Kidney (tissue), 14 donors: ENCODE data around the gene SS18L1. TPM values are rescaled to one million over a fixed set of nuclear protein-coding genes. Genes with fewer than 3 reads are reported as not detected.

Experiments
- DNase-seq, 5 donors: peaks; one replicate each; pipeline ENCODE4 v3.0.0-alpha.2; 2013 to 2020
- FAIRE-seq: peaks from 2 replicates; lab custom pipeline; 2012; peaks lifted over from hg19 to GRCh38; lab: Jason Lieb, UNC
- H3K27ac ChIP-seq, 2 donors: one replicate each; pipeline ENCODE4 v1.7.0; 2013; ENCODE audit warnings: low read depth in 2 of 2, low read length in 2 of 2, inconsistent platforms in 1 of 2
- H3K27me3 ChIP-seq: one replicate; pipeline ENCODE4 v1.7.1; 2013; ENCODE audit warnings: low read length, inconsistent platforms; ENCODE audit not compliant: control insufficient read depth, insufficient read depth
- H3K36me3 ChIP-seq, 3 donors: one replicate each; pipeline versions ENCODE4 v1.7.0 to v1.7.1; 2013; ENCODE audit warnings: low read length in 3 of 3, control low read depth in 1 of 3, inconsistent platforms in 1 of 3; ENCODE audit not compliant: insufficient read depth in 3 of 3, control insufficient read depth in 2 of 3
- H3K4me1 ChIP-seq, 3 donors: one replicate each; pipeline versions ENCODE4 v1.7.0 to v1.7.1; 2013; ENCODE audit warnings: low read length in 3 of 3, inconsistent platforms in 1 of 3, low read depth in 1 of 3; ENCODE audit not compliant: control insufficient read depth in 2 of 3, insufficient read depth in 2 of 3
- H3K4me3 ChIP-seq, 3 donors: one replicate each; pipeline versions ENCODE4 v1.7.0 to v1.8.1; 2013; ENCODE audit warnings: low read length in 3 of 3, control low read depth in 1 of 3, inconsistent platforms in 1 of 3
- H3K9ac ChIP-seq, 3 donors: one replicate each; pipeline versions ENCODE4 v1.7.0 to v1.7.1; 2013; ENCODE audit warnings: low read length in 3 of 3, control low read depth in 1 of 3, inconsistent platforms in 1 of 3
- H3K9me3 ChIP-seq, 3 donors: one replicate each; pipeline versions ENCODE4 v1.7.0 to v1.7.1; 2013; ENCODE audit warnings: low read length in 3 of 3, control low read depth in 1 of 3, inconsistent platforms in 1 of 3; ENCODE audit not compliant: control insufficient read depth in 2 of 3, insufficient read depth in 1 of 3
- CTCF ChIP-seq: IDR thresholded peaks from 3 replicates; pipeline ENCODE4 v1.5.1; 2012; ENCODE audit warnings: mild to moderate bottlenecking, moderate library complexity, borderline replicate concordance; ENCODE audit not compliant: insufficient read depth; ENCODE audit errors: extremely low read depth
- intact Hi-C: fragments of 100-400 bp; cut with DNase I; formaldehyde crosslinking; loops from one replicate; pipeline ENCODE4 v1.11.1; 2022
- polyA plus RNA-seq: library from polyadenylated mRNA; stranded (reverse); fragments of 350-450 nt; fragmentation: Illumina TruSeq; extraction: RNeasy Lipid Tissue Mini Kit (QIAGEN cat#74804); gene quantifications from one replicate; pipeline ENCODE4 v1.2.3, GENCODE V29; 2014; ENCODE audit warnings: low read depth, low replicate concordance; ENCODE audit not compliant: insufficient read depth
- total RNA-seq: library from RNA; stranded (reverse); fragmentation: NEBNext Ultra II Directional; extraction: Animal tissue kit (Norgen Biotek cat#: 25700); gene quantifications from one replicate; pipeline ENCODE4 v1.2.1, GENCODE V29; 2021
- donor health status: control.
- donor health status: control.
- donor health status: control.
- donor health status: control.
- donor health status: control.
- donor health status: DM: yes; HTN: yes; CAD: no.
- donor health status: Normal renal cell carcinoma (clear cell type).

SS18L1 gene
- total and polyA plus RNA-seq, 2 donors from 2014 or later = 6.5 to 12.0 TPM

- H3K9me3 ChIP-seq = no peaks in the 10 kb centered on the region
- H3K9ac ChIP-seq = peak overlapping the region; percentile 22 to 77 (median 27)
- no peaks in the 10 kb centered on the region for H3K27me3 ChIP-seq
- H3K4me1 ChIP-seq = peaks cover 2 to 41% (median 26%) of the 10 kb centered on the region in 3 donors
- FAIRE-seq (no peak), DNase-seq (peak in 3 of 5 donors; percentile 51 to 74 (median 62))
- peak overlapping the region; percentile 57 to 74 (median 59) for H3K4me3 ChIP-seq
- intact Hi-C loops = no loop called here
- TF ChIP-seq CTCF = no peak
- peaks cover 6 to 13% (median 12%) of the 10 kb centered on the region in 3 donors for H3K36me3 ChIP-seq
- H3K27ac ChIP-seq = peak overlapping the region; percentile 52 to 71
Measured at GRCh38 chr20:62143957-62144825, 622 bp downstream of the SS18L1 start.

- Histone ChIP-seq H3K4me1 (peaks cover 2 to 50% (median 30%) of the 10 kb centered on the region in 3 donors), H3K9ac (no peak overlapping the region), H3K27me3 (no peaks in the 10 kb centered on the region), H3K36me3 (peaks cover 0 to 4% (median 2%) of the 10 kb centered on the region in 3 donors), H3K9me3 (no peaks in the 10 kb centered on the region), H3K4me3 (no peak overlapping the region), H3K27ac (no peak overlapping the region)
- intact Hi-C loops = no loop called here
- no peak for TF ChIP-seq CTCF
- no peak for FAIRE-seq
- no peak for DNase-seq
Measured at GRCh38 chr20:62145688-62146018, 2.1 kb downstream of the SS18L1 start.

DNA sequence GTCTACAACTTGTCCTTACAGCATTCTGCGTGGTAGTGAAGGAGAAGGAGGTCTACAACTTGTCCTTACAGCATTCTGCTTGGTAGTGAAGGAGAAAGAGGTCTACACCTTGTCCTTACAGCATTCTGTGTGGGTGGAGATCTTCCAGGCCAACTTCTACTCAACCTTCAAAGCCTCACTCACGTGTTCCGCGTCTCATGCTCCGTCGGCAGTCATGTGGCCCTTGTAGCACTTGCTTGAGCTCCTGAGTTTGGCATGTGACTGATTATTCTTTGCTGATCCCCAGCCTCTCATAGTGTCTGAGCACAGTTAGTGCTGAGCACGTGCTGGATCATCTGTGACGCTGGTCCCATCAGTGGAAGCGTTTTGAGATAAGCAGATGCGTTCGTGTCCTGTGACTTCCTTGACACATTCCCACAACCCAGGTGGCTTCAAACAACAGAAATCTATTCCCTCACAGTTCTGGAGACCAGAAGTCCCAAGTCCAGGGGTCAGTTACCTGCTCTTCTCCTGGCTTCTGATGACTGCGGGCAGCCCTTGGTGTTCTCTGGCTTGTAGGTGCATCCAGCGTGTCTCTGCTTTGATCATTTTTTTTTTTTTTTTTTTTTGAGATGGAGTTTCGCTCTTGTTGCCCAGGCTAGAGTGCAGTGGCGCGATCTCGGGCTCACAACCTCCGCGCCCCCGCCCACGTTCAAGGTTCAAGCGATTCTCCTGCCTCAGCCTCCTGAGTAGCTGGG lies 2.6 kb downstream of the SS18L1 start:
- no peak for FAIRE-seq
- no peak for TF ChIP-seq CTCF
- H3K4me1 ChIP-seq = peaks cover 2 to 45% (median 26%) of the 10 kb centered on the region in 3 donors
- intact Hi-C loops = no loop called here
- H3K4me3 ChIP-seq = no peak overlapping the region
- no peaks in the 10 kb centered on the region for H3K27me3 ChIP-seq
- peaks cover 0 to 3% (median 2%) of the 10 kb centered on the region in 3 donors for H3K36me3 ChIP-seq
- no peak for DNase-seq
- H3K9ac ChIP-seq = no peak overlapping the region
- no peaks in the 10 kb centered on the region for H3K9me3 ChIP-seq
- no peak overlapping the region for H3K27ac ChIP-seq
